ENCODE measurements around the gene RHOG. TPM values are rescaled to one million over a fixed set of nuclear protein-coding genes. Genes with fewer than 3 reads are reported as not detected.

The RHOG gene
- polyA plus RNA-seq, 1 donor from 2014 or later = not detected

DNA sequence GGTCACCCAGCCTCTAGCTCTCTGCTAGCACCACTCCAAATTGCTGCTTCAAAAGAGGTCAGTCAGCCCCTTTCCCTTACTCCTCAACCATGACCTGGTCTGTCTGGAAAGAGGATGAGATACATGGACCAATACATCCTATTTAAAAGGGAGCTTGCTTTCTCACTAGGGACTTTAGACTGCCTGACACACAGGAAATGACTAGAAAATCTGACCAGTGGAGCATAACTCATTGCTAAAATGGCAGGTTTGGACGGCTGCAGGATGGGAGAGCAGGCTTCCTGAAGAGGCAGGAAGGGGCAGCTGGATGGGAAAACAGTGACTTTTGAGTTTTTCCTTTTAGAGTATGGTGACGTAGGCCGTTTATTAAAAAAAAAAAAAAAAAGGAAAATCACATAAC lies 40.0 kb upstream of the RHOG start:
- no peak overlapping the region for H3K4me2 ChIP-seq (ENCODE audit: low read length)
- no peak overlapping the region for H3K9ac ChIP-seq (ENCODE audit: low read length)

GRCh38 chr11:3879967-3880542 lies 39.3 kb upstream of the RHOG start:
- no peak overlapping the region for H2AFZ ChIP-seq (ENCODE audit: low read depth, low read length)
- no peak overlapping the region for H3K9ac ChIP-seq (ENCODE audit: low read length)
- H3K9me3 ChIP-seq (ENCODE audit: low read length) = no peaks in the 10 kb centered on the region
- TF ChIP-seq SMC3 (conservative IDR thresholded peaks at IDR 0.05; ENCODE audit: poor library complexity) (no peak), RAD21 (conservative IDR thresholded peaks at IDR 0.05) (no peak), TAF1 (IDR thresholded peaks at IDR 0.05; ENCODE audit: low read depth) (no peak), POLR2AphosphoS5 (IDR thresholded peaks at IDR 0.05) (no peak), CTCF (IDR thresholded peaks at IDR 0.05; ENCODE audit: poor library complexity, severe bottlenecking) (no peak), MXI1 (conservative IDR thresholded peaks at IDR 0.05; ENCODE audit: poor library complexity, severe bottlenecking) (no peak), EP300 (conservative IDR thresholded peaks at IDR 0.05; ENCODE audit: poor library complexity, severe bottlenecking) (no peak), EZH2 (IDR thresholded peaks at IDR 0.05; ENCODE audit: borderline replicate concordance, insufficient read depth, low read length, poor library complexity, severe bottlenecking) (no peak)
- TF ChIP-seq, protein P1, sequence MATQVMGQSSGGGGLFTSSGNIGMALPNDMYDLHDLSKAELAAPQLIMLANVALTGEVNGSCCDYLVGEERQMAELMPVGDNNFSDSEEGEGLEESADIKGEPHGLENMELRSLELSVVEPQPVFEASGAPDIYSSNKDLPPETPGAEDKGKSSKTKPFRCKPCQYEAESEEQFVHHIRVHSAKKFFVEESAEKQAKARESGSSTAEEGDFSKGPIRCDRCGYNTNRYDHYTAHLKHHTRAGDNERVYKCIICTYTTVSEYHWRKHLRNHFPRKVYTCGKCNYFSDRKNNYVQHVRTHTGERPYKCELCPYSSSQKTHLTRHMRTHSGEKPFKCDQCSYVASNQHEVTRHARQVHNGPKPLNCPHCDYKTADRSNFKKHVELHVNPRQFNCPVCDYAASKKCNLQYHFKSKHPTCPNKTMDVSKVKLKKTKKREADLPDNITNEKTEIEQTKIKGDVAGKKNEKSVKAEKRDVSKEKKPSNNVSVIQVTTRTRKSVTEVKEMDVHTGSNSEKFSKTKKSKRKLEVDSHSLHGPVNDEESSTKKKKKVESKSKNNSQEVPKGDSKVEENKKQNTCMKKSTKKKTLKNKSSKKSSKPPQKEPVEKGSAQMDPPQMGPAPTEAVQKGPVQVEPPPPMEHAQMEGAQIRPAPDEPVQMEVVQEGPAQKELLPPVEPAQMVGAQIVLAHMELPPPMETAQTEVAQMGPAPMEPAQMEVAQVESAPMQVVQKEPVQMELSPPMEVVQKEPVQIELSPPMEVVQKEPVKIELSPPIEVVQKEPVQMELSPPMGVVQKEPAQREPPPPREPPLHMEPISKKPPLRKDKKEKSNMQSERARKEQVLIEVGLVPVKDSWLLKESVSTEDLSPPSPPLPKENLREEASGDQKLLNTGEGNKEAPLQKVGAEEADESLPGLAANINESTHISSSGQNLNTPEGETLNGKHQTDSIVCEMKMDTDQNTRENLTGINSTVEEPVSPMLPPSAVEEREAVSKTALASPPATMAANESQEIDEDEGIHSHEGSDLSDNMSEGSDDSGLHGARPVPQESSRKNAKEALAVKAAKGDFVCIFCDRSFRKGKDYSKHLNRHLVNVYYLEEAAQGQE (IDR thresholded peaks at IDR 0.05; ENCODE audit: borderline replicate concordance) = no peak
- no peaks in the 10 kb centered on the region for H3K36me3 ChIP-seq (ENCODE audit: insufficient read depth, low read length)
- H3K27ac ChIP-seq (ENCODE audit: low read length) = no peak overlapping the region
- no peaks in the 10 kb centered on the region for H3K9me2 ChIP-seq (ENCODE audit: insufficient read depth, low read length)
- H3K4me3 ChIP-seq (ENCODE audit: low read length) = no peak overlapping the region
- H4K20me1 ChIP-seq (ENCODE audit: insufficient read depth) = no peaks in the 10 kb centered on the region
- H3F3A ChIP-seq (ENCODE audit: insufficient read depth, low read length, poor library complexity, severe bottlenecking) = no peaks in the 10 kb centered on the region
- H3K27me3 ChIP-seq (ENCODE audit: insufficient read depth, low read depth, low read length) = no peaks in the 10 kb centered on the region
- no peak overlapping the region for H3K4me2 ChIP-seq (ENCODE audit: low read length)
- no peaks in the 10 kb centered on the region for H3K79me2 ChIP-seq (replicated peaks; ENCODE audit: insufficient read depth, low read length)

More for the DNA sequence above, 40.0 kb upstream of the RHOG start:
- H3K9me3 ChIP-seq (ENCODE audit: low read length) = no peaks in the 10 kb centered on the region
- H4K20me1 ChIP-seq (ENCODE audit: insufficient read depth) = no peaks in the 10 kb centered on the region
- TF ChIP-seq TAF1 (IDR thresholded peaks at IDR 0.05; ENCODE audit: low read depth) (no peak), CTCF (IDR thresholded peaks at IDR 0.05; ENCODE audit: poor library complexity, severe bottlenecking) (no peak), SMC3 (conservative IDR thresholded peaks at IDR 0.05; ENCODE audit: poor library complexity) (no peak), POLR2AphosphoS5 (IDR thresholded peaks at IDR 0.05) (no peak), EZH2 (IDR thresholded peaks at IDR 0.05; ENCODE audit: borderline replicate concordance, insufficient read depth, low read length, poor library complexity, severe bottlenecking) (no peak), MXI1 (conservative IDR thresholded peaks at IDR 0.05; ENCODE audit: poor library complexity, severe bottlenecking) (no peak)
- TF ChIP-seq, protein P1 (IDR thresholded peaks at IDR 0.05; ENCODE audit: borderline replicate concordance) = no peak
- no peaks in the 10 kb centered on the region for H3K9me2 ChIP-seq (ENCODE audit: insufficient read depth, low read length)
- no peak overlapping the region for H3K27ac ChIP-seq (ENCODE audit: low read length)
- no peaks in the 10 kb centered on the region for H3K27me3 ChIP-seq (ENCODE audit: insufficient read depth, low read depth, low read length)
- H3K79me2 ChIP-seq (replicated peaks; ENCODE audit: insufficient read depth, low read length) = no peaks in the 10 kb centered on the region
- no peak overlapping the region for H3K4me3 ChIP-seq (ENCODE audit: low read length)
- H3K36me3 ChIP-seq (ENCODE audit: insufficient read depth, low read length) = no peaks in the 10 kb centered on the region
- H2AFZ ChIP-seq (ENCODE audit: low read depth, low read length) = no peak overlapping the region
- H3F3A ChIP-seq (ENCODE audit: insufficient read depth, low read length, poor library complexity, severe bottlenecking) = no peaks in the 10 kb centered on the region
